A549 (cell line): ENCODE data around the gene PPOX.

Experiments used
- CBX2 ChIP-seq: fragments of 200-600 bp; sonication (generic); IDR thresholded peaks from 2 replicates; pipeline ENCODE4 v1.6.1; 2016; ENCODE audit warnings: low read depth, mild to moderate bottlenecking, borderline replicate concordance
- CEBPB ChIP-seq, 2 experiments: fragments of >200 bp in 1 of 2; sonication (Bioruptor Twin) in 1 of 2; formaldehyde crosslinking in 1 of 2; IDR thresholded peaks; 2 replicates each; pipeline ENCODE4 v1.6.1; 2012 to 2016
- EP300 ChIP-seq, 2 experiments: fragments of >200 bp; sonication (Bioruptor Twin); formaldehyde crosslinking; IDR thresholded peaks; 2 replicates in 1 of 2; 3 replicates in 1 of 2; pipeline ENCODE4 v1.6.1; 2016 to 2017
- FOSL2 ChIP-seq, 2 experiments: fragments of 450-650 bp in 1 of 2; fragments of >200 bp in 1 of 2; sonication (Bioruptor Twin) in 1 of 2; formaldehyde crosslinking; IDR thresholded peaks; 2 replicates each; pipeline versions ENCODE4 v1.5.0 to v1.6.1; 2016 to 2020; ENCODE audit warnings: mild to moderate bottlenecking in 1 of 2, moderate library complexity in 1 of 2
- KDM5A ChIP-seq: fragments of 200-600 bp; sonication (generic); IDR thresholded peaks from 2 replicates; pipeline ENCODE4 v1.6.1; 2016; ENCODE audit warnings: antibody characterized with exemption, mild to moderate bottlenecking
- MAX ChIP-seq: IDR thresholded peaks from 2 replicates; pipeline ENCODE4 v1.6.1; 2012
- MYC ChIP-seq: IDR thresholded peaks from 2 replicates; pipeline ENCODE4 v1.6.1; 2012; ENCODE audit warnings: mild to moderate bottlenecking, inconsistent platforms, low read length, improper control_type of control experiment, borderline replicate concordance
- POLR2A ChIP-seq: IDR thresholded peaks from 2 replicates; pipeline ENCODE4 v1.6.1; 2012; ENCODE audit warnings: mild to moderate bottlenecking, low read length
- RAD21 ChIP-seq, 2 experiments: fragments of >200 bp in 1 of 2; sonication (Bioruptor Twin) in 1 of 2; formaldehyde crosslinking in 1 of 2; IDR thresholded peaks in 1 of 2; conservative IDR thresholded peaks in 1 of 2; 2 replicates in 1 of 2; 3 replicates in 1 of 2; pipeline ENCODE4 v1.6.1; 2012 to 2018; ENCODE audit warnings: inconsistent platforms in 1 of 2
- TF ChIP-seq, protein P1 (sequence below): fragments of 450-650 bp; IDR thresholded peaks from 2 replicates; pipeline ENCODE4 v1.6.1; 2014; ENCODE audit warnings: antibody characterized with exemption
- TF ChIP-seq, protein P2 (sequence below): fragments of >200 bp; sonication (Bioruptor Twin); formaldehyde crosslinking; IDR thresholded peaks from 3 replicates; pipeline ENCODE4 v1.5.1; 2016

DNA sequence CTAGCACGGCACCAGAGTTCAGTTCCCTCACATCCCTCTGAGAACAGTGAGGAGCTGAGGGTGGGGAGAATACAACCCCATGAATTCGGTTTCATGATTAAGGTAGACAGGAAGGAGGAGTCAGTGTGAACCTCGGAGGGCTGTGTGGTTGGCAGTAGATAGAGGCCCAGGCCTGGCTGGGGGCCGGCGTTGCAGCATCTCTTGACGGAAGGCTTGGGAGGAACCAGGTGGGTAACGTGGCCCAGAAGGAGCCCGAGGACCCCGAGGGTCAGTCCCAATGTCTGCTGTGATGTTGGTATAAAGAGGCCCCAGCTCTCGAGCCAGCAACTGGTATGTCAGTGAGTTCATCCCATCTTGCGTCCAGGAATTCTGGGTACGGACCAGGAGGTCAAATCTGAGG is 5.5 kb downstream of the PPOX start:
- TF ChIP-seq FOSL2 (IDR thresholded peaks at IDR 0.05) (no peak), FOSL2 (CRISPR knock-in tag; IDR thresholded peaks at IDR 0.05) (no peak), RAD21 (conservative IDR thresholded peaks at IDR 0.05 in 1 of 2, IDR thresholded peaks at IDR 0.05 in 1 of 2) (no peak), CEBPB (IDR thresholded peaks at IDR 0.05) (no peak), POLR2A (no peak), MYC (no peak), EP300 (IDR thresholded peaks at IDR 0.05) (no peak), KDM5A (no peak), CBX2 (no peak), MAX (no peak)
- TF ChIP-seq, protein P1, sequence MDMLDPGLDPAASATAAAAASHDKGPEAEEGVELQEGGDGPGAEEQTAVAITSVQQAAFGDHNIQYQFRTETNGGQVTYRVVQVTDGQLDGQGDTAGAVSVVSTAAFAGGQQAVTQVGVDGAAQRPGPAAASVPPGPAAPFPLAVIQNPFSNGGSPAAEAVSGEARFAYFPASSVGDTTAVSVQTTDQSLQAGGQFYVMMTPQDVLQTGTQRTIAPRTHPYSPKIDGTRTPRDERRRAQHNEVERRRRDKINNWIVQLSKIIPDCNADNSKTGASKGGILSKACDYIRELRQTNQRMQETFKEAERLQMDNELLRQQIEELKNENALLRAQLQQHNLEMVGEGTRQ = no peak
- TF ChIP-seq, protein P2, sequence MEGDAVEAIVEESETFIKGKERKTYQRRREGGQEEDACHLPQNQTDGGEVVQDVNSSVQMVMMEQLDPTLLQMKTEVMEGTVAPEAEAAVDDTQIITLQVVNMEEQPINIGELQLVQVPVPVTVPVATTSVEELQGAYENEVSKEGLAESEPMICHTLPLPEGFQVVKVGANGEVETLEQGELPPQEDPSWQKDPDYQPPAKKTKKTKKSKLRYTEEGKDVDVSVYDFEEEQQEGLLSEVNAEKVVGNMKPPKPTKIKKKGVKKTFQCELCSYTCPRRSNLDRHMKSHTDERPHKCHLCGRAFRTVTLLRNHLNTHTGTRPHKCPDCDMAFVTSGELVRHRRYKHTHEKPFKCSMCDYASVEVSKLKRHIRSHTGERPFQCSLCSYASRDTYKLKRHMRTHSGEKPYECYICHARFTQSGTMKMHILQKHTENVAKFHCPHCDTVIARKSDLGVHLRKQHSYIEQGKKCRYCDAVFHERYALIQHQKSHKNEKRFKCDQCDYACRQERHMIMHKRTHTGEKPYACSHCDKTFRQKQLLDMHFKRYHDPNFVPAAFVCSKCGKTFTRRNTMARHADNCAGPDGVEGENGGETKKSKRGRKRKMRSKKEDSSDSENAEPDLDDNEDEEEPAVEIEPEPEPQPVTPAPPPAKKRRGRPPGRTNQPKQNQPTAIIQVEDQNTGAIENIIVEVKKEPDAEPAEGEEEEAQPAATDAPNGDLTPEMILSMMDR = no peak
